ENCODE measurements around the gene TGFBR1. TPM values are rescaled to one million over a fixed set of nuclear protein-coding genes. Genes with fewer than 3 reads are reported as not detected.

Gene TGFBR1
- total RNA-seq, 1 experiment from 2014 or later: 16.9 TPM

- no peak for DNase-seq
- Histone ChIP-seq H3K4me3 (ENCODE audit: insufficient read depth, low read depth, low read length) (no peak overlapping the region), H3K27me3 (ENCODE audit: control insufficient read depth, insufficient read depth, low read length) (peaks cover under 1% of the 10 kb centered on the region; the same call in 1 of the 2 replicates), H3K36me3 (replicated peaks; ENCODE audit: control insufficient read depth, insufficient read depth, low read length) (no peaks in the 10 kb centered on the region)
Measured at GRCh38 chr9:99108131-99108530, 3.2 kb downstream of the TGFBR1 start.

- Histone ChIP-seq H3K27me3 (ENCODE audit: control insufficient read depth, insufficient read depth, low read length) (no peaks in the 10 kb centered on the region), H3K36me3 (replicated peaks; ENCODE audit: control insufficient read depth, insufficient read depth, low read length) (no peaks in the 10 kb centered on the region), H3K4me3 (ENCODE audit: insufficient read depth, low read depth, low read length) (no peak overlapping the region)
- no peak for DNase-seq
Measured at GRCh38 chr9:99109522-99109921, 4.6 kb downstream of the TGFBR1 start.

GRCh38 chr9:99112750-99113413 lies 8.0 kb downstream of the TGFBR1 start:
- no peak for DNase-seq
- Histone ChIP-seq H3K36me3 (replicated peaks; ENCODE audit: control insufficient read depth, insufficient read depth, low read length) (no peaks in the 10 kb centered on the region), H3K4me3 (ENCODE audit: insufficient read depth, low read depth, low read length) (no peak overlapping the region), H3K27me3 (ENCODE audit: control insufficient read depth, insufficient read depth, low read length) (no peaks in the 10 kb centered on the region)

- H3K4me3 ChIP-seq (ENCODE audit: insufficient read depth, low read depth, low read length): no peak overlapping the region
- no peaks in the 10 kb centered on the region for H3K36me3 ChIP-seq (replicated peaks; ENCODE audit: control insufficient read depth, insufficient read depth, low read length)
- no peaks in the 10 kb centered on the region for H3K27me3 ChIP-seq (ENCODE audit: control insufficient read depth, insufficient read depth, low read length)
- no peak for DNase-seq
Measured at GRCh38 chr9:99113414-99114048, 8.6 kb downstream of the TGFBR1 start.

GRCh38 chr9:99114049-99114440 lies 9.1 kb downstream of the TGFBR1 start:
- H3K4me3 ChIP-seq (ENCODE audit: insufficient read depth, low read depth, low read length): no peak overlapping the region
- H3K36me3 ChIP-seq (replicated peaks; ENCODE audit: control insufficient read depth, insufficient read depth, low read length): no peaks in the 10 kb centered on the region
- H3K27me3 ChIP-seq (ENCODE audit: control insufficient read depth, insufficient read depth, low read length): no peaks in the 10 kb centered on the region
- DNase-seq: no peak

GRCh38 chr9:99114846-99115500 lies 10.1 kb downstream of the TGFBR1 start:
- Histone ChIP-seq H3K27me3 (ENCODE audit: control insufficient read depth, insufficient read depth, low read length) (no peaks in the 10 kb centered on the region), H3K4me3 (ENCODE audit: insufficient read depth, low read depth, low read length) (no peak overlapping the region), H3K36me3 (replicated peaks; ENCODE audit: control insufficient read depth, insufficient read depth, low read length) (no peaks in the 10 kb centered on the region)
- DNase-seq: no peak

GRCh38 chr9:99116003-99116411 lies 11.1 kb downstream of the TGFBR1 start:
- DNase-seq: no peak
- Histone ChIP-seq H3K27me3 (ENCODE audit: control insufficient read depth, insufficient read depth, low read length) (no peaks in the 10 kb centered on the region), H3K36me3 (replicated peaks; ENCODE audit: control insufficient read depth, insufficient read depth, low read length) (no peaks in the 10 kb centered on the region), H3K4me3 (ENCODE audit: insufficient read depth, low read depth, low read length) (no peak overlapping the region)

GRCh38 chr9:99118782-99119466 lies 14.0 kb downstream of the TGFBR1 start:
- no peak overlapping the region for H3K4me3 ChIP-seq (ENCODE audit: insufficient read depth, low read depth, low read length)

GRCh38 chr9:99119976-99120655 lies 15.2 kb downstream of the TGFBR1 start:
- DNase-seq: no peak
- Histone ChIP-seq H3K4me3 (ENCODE audit: insufficient read depth, low read depth, low read length) (no peak overlapping the region), H3K36me3 (replicated peaks; ENCODE audit: control insufficient read depth, insufficient read depth, low read length) (no peaks in the 10 kb centered on the region), H3K27me3 (ENCODE audit: control insufficient read depth, insufficient read depth, low read length) (no peaks in the 10 kb centered on the region)

More at GRCh38 chr9:99118782-99119466, 14.0 kb downstream of the TGFBR1 start:
- H3K27me3 ChIP-seq (ENCODE audit: control insufficient read depth, insufficient read depth, low read length): no peaks in the 10 kb centered on the region
- H3K36me3 ChIP-seq (replicated peaks; ENCODE audit: control insufficient read depth, insufficient read depth, low read length): no peaks in the 10 kb centered on the region
- DNase-seq: no peak

GRCh38 chr9:99121604-99122003 lies 16.7 kb downstream of the TGFBR1 start:
- Histone ChIP-seq H3K4me3 (ENCODE audit: insufficient read depth, low read depth, low read length) (no peak overlapping the region), H3K27me3 (ENCODE audit: control insufficient read depth, insufficient read depth, low read length) (no peaks in the 10 kb centered on the region), H3K36me3 (replicated peaks; ENCODE audit: control insufficient read depth, insufficient read depth, low read length) (no peaks in the 10 kb centered on the region)
- no peak for DNase-seq

- H3K27me3 ChIP-seq (ENCODE audit: control insufficient read depth, insufficient read depth, low read length): no peaks in the 10 kb centered on the region
- no peak for DNase-seq
- H3K36me3 ChIP-seq (replicated peaks; ENCODE audit: control insufficient read depth, insufficient read depth, low read length): no peaks in the 10 kb centered on the region
- no peak overlapping the region for H3K4me3 ChIP-seq (ENCODE audit: insufficient read depth, low read depth, low read length)
Measured at GRCh38 chr9:99124534-99125255, 19.8 kb downstream of the TGFBR1 start.

GRCh38 chr9:99125446-99125845 lies 20.5 kb downstream of the TGFBR1 start:
- no peaks in the 10 kb centered on the region for H3K36me3 ChIP-seq (replicated peaks; ENCODE audit: control insufficient read depth, insufficient read depth, low read length)
- DNase-seq: no peak
- no peaks in the 10 kb centered on the region for H3K27me3 ChIP-seq (ENCODE audit: control insufficient read depth, insufficient read depth, low read length)
- no peak overlapping the region for H3K4me3 ChIP-seq (ENCODE audit: insufficient read depth, low read depth, low read length)

GRCh38 chr9:99126312-99126711 lies 21.4 kb downstream of the TGFBR1 start:
- no peak for DNase-seq
- Histone ChIP-seq H3K4me3 (ENCODE audit: insufficient read depth, low read depth, low read length) (no peak overlapping the region), H3K27me3 (ENCODE audit: control insufficient read depth, insufficient read depth, low read length) (no peaks in the 10 kb centered on the region), H3K36me3 (replicated peaks; ENCODE audit: control insufficient read depth, insufficient read depth, low read length) (no peaks in the 10 kb centered on the region)
